Measurements from ENCODE around the gene TGFBR3. TPM values are rescaled to one million over a fixed set of nuclear protein-coding genes. Genes with fewer than 3 reads are reported as not detected.

TGFBR3 gene
- total RNA-seq, 1 donor from 2014 or later, result 2.5 TPM

GRCh38 chr1:91813813-91814212 is 72.1 kb downstream of the TGFBR3 start:
- no peaks in the 10 kb centered on the region for H3K36me3 ChIP-seq (ENCODE audit: insufficient read depth, low read length)
- H2AFZ ChIP-seq (ENCODE audit: low read depth, low read length), result no peak overlapping the region
- Mint-ChIP-seq H3K36me3 (ENCODE audit: low read depth, unreplicated experiment) (no peaks in the 10 kb centered on the region), H3K9me3 (ENCODE audit: unreplicated experiment) (no peaks in the 10 kb centered on the region), H3K4me3 (ENCODE audit: unreplicated experiment) (no peak overlapping the region), H3K27ac (ENCODE audit: unreplicated experiment) (no peak overlapping the region), H3K4me1 (ENCODE audit: low read depth, unreplicated experiment) (peaks cover 15% of the 10 kb centered on the region), H3K27me3 (ENCODE audit: low read depth, unreplicated experiment) (peaks cover 2% of the 10 kb centered on the region)
- no peak overlapping the region for H3K4me2 ChIP-seq (ENCODE audit: low read length)
- H3K4me1 ChIP-seq (ENCODE audit: insufficient read depth, low read length), result no peaks in the 10 kb centered on the region
- no peaks in the 10 kb centered on the region for H3K79me2 ChIP-seq (ENCODE audit: insufficient read depth, low read length)
- H3K9me3 ChIP-seq (ENCODE audit: insufficient read depth, low read depth, low read length), result no peaks in the 10 kb centered on the region
- no peak for FAIRE-seq
- no peak for TF ChIP-seq EZH2 (IDR thresholded peaks at IDR 0.05; ENCODE audit: insufficient read depth, low read length)
- TF ChIP-seq, protein P1, sequence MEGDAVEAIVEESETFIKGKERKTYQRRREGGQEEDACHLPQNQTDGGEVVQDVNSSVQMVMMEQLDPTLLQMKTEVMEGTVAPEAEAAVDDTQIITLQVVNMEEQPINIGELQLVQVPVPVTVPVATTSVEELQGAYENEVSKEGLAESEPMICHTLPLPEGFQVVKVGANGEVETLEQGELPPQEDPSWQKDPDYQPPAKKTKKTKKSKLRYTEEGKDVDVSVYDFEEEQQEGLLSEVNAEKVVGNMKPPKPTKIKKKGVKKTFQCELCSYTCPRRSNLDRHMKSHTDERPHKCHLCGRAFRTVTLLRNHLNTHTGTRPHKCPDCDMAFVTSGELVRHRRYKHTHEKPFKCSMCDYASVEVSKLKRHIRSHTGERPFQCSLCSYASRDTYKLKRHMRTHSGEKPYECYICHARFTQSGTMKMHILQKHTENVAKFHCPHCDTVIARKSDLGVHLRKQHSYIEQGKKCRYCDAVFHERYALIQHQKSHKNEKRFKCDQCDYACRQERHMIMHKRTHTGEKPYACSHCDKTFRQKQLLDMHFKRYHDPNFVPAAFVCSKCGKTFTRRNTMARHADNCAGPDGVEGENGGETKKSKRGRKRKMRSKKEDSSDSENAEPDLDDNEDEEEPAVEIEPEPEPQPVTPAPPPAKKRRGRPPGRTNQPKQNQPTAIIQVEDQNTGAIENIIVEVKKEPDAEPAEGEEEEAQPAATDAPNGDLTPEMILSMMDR (IDR thresholded peaks at IDR 0.05; ENCODE audit: insufficient read depth, low read depth, low read length), result no peak
- H3K4me3 ChIP-seq (ENCODE audit: insufficient read depth, low read depth, low read length), result no peak overlapping the region
- no peak for DNase-seq (ENCODE audit: low read depth)
- H3K9ac ChIP-seq (ENCODE audit: low read length), result no peak overlapping the region
- H3K27ac ChIP-seq (ENCODE audit: low read depth, low read length), result no peak overlapping the region
- H3K27me3 ChIP-seq (ENCODE audit: insufficient read depth, low read length), result no peaks in the 10 kb centered on the region
- H4K20me1 ChIP-seq (ENCODE audit: insufficient read depth, low read length), result no peaks in the 10 kb centered on the region

GRCh38 chr1:91811363-91812025 is 74.5 kb downstream of the TGFBR3 start:
- peaks cover 2% of the 10 kb centered on the region for H3K27me3 Mint-ChIP-seq (ENCODE audit: low read depth, unreplicated experiment)
- no peaks in the 10 kb centered on the region for H3K27me3 ChIP-seq (ENCODE audit: insufficient read depth, low read length)
- H3K79me2 ChIP-seq (ENCODE audit: insufficient read depth, low read length), result no peaks in the 10 kb centered on the region
- no peaks in the 10 kb centered on the region for H3K9me3 ChIP-seq (ENCODE audit: insufficient read depth, low read depth, low read length)
- H3K4me1 ChIP-seq (ENCODE audit: insufficient read depth, low read length), result no peaks in the 10 kb centered on the region
- no peaks in the 10 kb centered on the region for H3K36me3 ChIP-seq (ENCODE audit: insufficient read depth, low read length)
- no peaks in the 10 kb centered on the region for H3K36me3 Mint-ChIP-seq (ENCODE audit: low read depth, unreplicated experiment)
- peaks cover 10% of the 10 kb centered on the region for H3K4me1 Mint-ChIP-seq (ENCODE audit: low read depth, unreplicated experiment)
- H2AFZ ChIP-seq (ENCODE audit: low read depth, low read length), result no peak overlapping the region
- H3K27ac ChIP-seq (ENCODE audit: low read depth, low read length), result no peak overlapping the region
- no peak overlapping the region for H3K4me2 ChIP-seq (ENCODE audit: low read length)
- FAIRE-seq (no peak), DNase-seq (ENCODE audit: low read depth) (no peak)
- no peaks in the 10 kb centered on the region for H4K20me1 ChIP-seq (ENCODE audit: insufficient read depth, low read length)
- TF ChIP-seq EZH2 (IDR thresholded peaks at IDR 0.05; ENCODE audit: insufficient read depth, low read length), result no peak
- TF ChIP-seq, protein P1 (IDR thresholded peaks at IDR 0.05; ENCODE audit: insufficient read depth, low read depth, low read length), result no peak
- H3K27ac Mint-ChIP-seq (ENCODE audit: unreplicated experiment), result no peak overlapping the region
- H3K9ac ChIP-seq (ENCODE audit: low read length), result no peak overlapping the region
- no peak overlapping the region for H3K4me3 ChIP-seq (ENCODE audit: insufficient read depth, low read depth, low read length)
- no peak overlapping the region for H3K4me3 Mint-ChIP-seq (ENCODE audit: unreplicated experiment)
- H3K9me3 Mint-ChIP-seq (ENCODE audit: unreplicated experiment), result no peaks in the 10 kb centered on the region

- H3K4me1 ChIP-seq (ENCODE audit: insufficient read depth, low read length), result peaks cover 1% of the 10 kb centered on the region
- no peak overlapping the region for H2AFZ ChIP-seq (ENCODE audit: low read depth, low read length)
- no peak overlapping the region for H3K4me3 Mint-ChIP-seq (ENCODE audit: unreplicated experiment)
- TF ChIP-seq, protein P1 (IDR thresholded peaks at IDR 0.05; ENCODE audit: insufficient read depth, low read depth, low read length), result no peak
- TF ChIP-seq EZH2 (IDR thresholded peaks at IDR 0.05; ENCODE audit: insufficient read depth, low read length), result no peak
- H3K27me3 ChIP-seq (ENCODE audit: insufficient read depth, low read length), result no peaks in the 10 kb centered on the region
- FAIRE-seq (no peak), DNase-seq (ENCODE audit: low read depth) (peak; percentile 66)
- H3K79me2 ChIP-seq (ENCODE audit: insufficient read depth, low read length), result no peaks in the 10 kb centered on the region
- H3K4me3 ChIP-seq (ENCODE audit: insufficient read depth, low read depth, low read length), result no peak overlapping the region
- H3K36me3 ChIP-seq (ENCODE audit: insufficient read depth, low read length), result no peaks in the 10 kb centered on the region
- H3K4me1 Mint-ChIP-seq (ENCODE audit: low read depth, unreplicated experiment), result peaks cover 22% of the 10 kb centered on the region
- peaks cover 5% of the 10 kb centered on the region for H3K27me3 Mint-ChIP-seq (ENCODE audit: low read depth, unreplicated experiment)
- no peaks in the 10 kb centered on the region for H3K9me3 Mint-ChIP-seq (ENCODE audit: unreplicated experiment)
- H3K9me3 ChIP-seq (ENCODE audit: insufficient read depth, low read depth, low read length), result no peaks in the 10 kb centered on the region
- H3K27ac ChIP-seq (ENCODE audit: low read depth, low read length), result no peak overlapping the region
- H4K20me1 ChIP-seq (ENCODE audit: insufficient read depth, low read length), result no peaks in the 10 kb centered on the region
- H3K9ac ChIP-seq (ENCODE audit: low read length), result no peak overlapping the region
- H3K36me3 Mint-ChIP-seq (ENCODE audit: low read depth, unreplicated experiment), result no peaks in the 10 kb centered on the region
- H3K27ac Mint-ChIP-seq (ENCODE audit: unreplicated experiment), result no peak overlapping the region
- H3K4me2 ChIP-seq (ENCODE audit: low read length), result no peak overlapping the region
These were observed 76.6 kb downstream of the TGFBR3 start for GRCh38 chr1:91809317-91809716.

Measured in astrocyte (in vitro differentiated cells and primary cell).